ENCODE results near the gene TUFT1. TPM values are rescaled to one million over a fixed set of nuclear protein-coding genes. Genes with fewer than 3 reads are reported as not detected.
A peak's percentile ranks its signal among the peaks of the same experiment; 100 is the strongest.

TUFT1 gene
- total RNA-seq, 1 donor from 2014 or later: 33.5 TPM

DNA sequence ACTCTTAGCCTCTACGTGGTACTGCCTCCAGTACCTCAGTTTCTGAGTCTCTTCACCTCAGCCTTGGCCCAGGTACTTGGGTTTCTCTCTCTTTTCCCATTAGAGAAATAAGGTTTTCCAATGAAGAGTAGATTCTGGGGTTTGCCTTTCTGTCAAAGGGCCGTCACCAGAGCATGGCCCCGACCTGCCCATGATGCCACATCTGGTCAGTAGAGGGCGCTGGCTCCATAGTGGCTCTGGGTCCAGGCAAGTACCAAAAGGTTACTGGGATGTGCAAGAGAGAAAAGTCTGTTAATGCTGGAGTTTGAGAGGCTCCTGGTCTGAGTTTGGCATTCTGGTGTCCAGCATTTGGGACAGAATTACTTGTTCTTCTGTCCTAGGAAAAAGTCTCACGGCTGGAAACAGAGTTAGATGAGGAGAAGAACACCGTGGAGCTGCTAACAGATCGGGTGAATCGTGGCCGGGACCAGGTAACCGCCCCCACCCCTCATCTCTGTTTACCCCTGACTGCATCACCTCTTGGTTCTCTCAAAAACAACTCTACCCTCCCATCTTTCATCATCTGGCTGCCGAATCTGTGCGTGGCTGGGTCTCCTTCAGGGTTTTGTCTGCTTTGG, 5.3 kb upstream of the TUFT1 start:
- TF ChIP-seq, protein P1, sequence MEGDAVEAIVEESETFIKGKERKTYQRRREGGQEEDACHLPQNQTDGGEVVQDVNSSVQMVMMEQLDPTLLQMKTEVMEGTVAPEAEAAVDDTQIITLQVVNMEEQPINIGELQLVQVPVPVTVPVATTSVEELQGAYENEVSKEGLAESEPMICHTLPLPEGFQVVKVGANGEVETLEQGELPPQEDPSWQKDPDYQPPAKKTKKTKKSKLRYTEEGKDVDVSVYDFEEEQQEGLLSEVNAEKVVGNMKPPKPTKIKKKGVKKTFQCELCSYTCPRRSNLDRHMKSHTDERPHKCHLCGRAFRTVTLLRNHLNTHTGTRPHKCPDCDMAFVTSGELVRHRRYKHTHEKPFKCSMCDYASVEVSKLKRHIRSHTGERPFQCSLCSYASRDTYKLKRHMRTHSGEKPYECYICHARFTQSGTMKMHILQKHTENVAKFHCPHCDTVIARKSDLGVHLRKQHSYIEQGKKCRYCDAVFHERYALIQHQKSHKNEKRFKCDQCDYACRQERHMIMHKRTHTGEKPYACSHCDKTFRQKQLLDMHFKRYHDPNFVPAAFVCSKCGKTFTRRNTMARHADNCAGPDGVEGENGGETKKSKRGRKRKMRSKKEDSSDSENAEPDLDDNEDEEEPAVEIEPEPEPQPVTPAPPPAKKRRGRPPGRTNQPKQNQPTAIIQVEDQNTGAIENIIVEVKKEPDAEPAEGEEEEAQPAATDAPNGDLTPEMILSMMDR (conservative IDR thresholded peaks at IDR 0.05; ENCODE audit: low read depth, low read length): peak; percentile 98
- DNase-seq (ENCODE audit: low read depth): no peak
- no peak overlapping the region for H3K4me3 ChIP-seq (ENCODE audit: low read depth, low read length)

DNA sequence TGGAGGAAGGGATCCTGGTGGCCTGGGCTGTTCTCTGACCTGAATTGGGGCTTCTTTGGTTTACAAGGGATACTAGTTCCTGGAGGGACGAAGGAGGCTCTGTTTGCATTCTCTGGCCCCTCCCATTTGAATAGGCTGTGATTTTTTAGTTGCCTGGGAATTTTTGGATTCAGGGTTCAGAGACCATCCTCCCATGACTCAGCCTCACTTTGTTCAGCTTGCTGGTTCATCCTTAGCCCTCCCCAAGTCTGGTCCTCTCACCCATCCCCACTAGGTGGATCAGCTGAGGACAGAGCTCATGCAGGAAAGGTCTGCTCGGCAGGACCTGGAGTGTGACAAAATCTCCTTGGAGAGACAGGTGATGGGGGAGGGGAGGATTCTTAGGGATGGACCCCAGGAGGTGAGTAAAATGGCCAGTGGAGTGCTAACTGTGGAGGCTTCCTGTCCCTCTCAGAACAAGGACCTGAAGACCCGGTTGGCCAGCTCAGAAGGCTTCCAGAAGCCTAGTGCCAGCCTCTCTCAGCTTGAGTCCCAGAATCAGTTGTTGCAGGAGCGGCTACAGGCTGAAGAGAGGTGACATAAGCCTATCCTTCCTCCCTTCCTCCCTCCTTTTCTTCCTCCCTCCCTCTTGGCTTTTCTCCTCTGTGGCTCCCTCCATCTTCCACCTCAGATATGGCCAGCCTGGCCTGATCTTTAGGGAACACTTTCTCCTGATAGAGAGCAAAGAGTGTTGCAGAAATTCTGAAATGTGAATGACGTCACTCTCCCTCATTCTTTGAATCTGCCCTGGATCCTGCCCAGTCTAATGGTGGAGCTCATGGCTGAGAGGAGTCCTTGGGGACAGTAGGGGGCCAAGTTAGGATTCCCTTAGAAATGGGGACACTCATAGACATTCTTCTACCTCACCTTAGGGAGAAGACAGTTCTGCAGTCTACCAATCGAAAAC, 4.5 kb upstream of the TUFT1 start:
- TF ChIP-seq, protein P1 (conservative IDR thresholded peaks at IDR 0.05; ENCODE audit: low read depth, low read length): no peak
- no peak overlapping the region for H3K4me3 ChIP-seq (ENCODE audit: low read depth, low read length)
- no peak for DNase-seq (ENCODE audit: low read depth)

DNA sequence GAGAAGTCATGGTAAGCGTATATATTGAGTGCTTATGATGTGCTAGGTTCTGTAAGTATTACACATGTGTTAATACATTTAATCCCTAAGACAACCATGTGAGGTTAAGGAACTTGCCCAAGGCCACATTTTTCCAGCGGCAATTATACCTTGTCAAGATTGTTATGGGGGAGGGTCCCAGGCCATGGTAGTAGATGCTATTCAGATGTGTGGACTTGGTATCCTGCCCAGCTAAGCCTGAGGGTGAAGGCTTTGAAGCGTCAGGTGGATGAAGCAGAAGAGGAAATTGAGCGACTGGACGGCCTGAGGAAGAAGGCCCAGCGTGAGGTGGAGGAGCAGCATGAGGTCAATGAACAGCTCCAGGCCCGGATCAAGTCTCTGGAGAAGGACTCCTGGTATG, 3.6 kb upstream of the TUFT1 start:
- TF ChIP-seq, protein P1 (conservative IDR thresholded peaks at IDR 0.05; ENCODE audit: low read depth, low read length): no peak
- H3K4me3 ChIP-seq (ENCODE audit: low read depth, low read length): no peak overlapping the region
- DNase-seq (ENCODE audit: low read depth): no peak

DNA sequence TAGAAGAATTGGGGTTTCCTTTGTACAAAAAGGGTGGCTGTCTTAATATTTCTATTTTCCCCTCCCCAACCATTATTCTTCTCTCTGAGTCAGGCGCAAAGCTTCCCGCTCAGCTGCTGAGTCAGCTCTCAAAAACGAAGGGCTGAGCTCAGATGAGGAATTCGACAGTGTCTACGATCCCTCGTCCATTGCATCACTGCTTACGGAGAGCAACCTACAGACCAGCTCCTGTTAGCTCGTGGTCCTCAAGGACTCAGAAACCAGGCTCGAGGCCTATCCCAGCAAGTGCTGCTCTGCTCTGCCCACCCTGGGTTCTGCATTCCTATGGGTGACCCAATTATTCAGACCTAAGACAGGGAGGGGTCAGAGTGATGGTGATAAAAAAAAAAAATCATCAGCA, 3.0 kb upstream of the TUFT1 start:
- TF ChIP-seq, protein P1 (conservative IDR thresholded peaks at IDR 0.05; ENCODE audit: low read depth, low read length): no peak
- peak; percentile 85 for DNase-seq (ENCODE audit: low read depth)
- no peak overlapping the region for H3K4me3 ChIP-seq (ENCODE audit: low read depth, low read length)

DNA sequence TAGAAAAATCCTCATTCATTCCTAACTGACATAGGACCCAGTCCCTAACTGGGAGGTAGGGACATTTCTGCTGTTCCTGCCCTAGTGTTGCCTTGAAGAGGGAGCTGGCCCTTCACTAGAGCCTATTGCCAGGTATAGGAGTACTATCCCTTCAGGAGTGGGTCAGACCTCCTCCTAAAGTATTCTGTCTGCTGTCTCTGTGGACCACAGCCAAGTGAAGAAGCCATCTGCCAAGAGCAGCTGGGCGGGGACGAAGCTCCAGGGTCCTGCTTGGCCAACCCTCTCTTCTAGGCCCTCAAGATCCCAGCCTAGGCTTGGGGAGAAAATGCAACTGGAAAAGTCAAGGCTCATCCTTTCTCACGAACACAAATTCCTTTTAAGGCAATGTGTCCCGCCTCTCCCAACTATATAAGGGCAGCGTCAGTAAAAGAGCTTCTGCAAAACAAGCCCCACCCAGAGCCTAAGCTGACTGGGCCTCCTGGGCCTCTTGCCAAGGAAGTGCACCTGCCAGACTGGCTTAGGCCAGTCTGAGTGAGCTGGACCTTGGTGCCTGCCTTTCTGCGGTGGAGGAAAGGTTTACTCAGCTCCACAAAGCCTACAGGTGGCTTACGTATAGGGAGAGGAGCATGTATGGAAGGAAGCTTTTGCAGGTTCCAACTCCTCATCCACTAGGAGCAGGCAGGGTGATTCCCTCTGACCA, 638 bp upstream of the TUFT1 start:
- TF ChIP-seq, protein P1 (conservative IDR thresholded peaks at IDR 0.05; ENCODE audit: low read depth, low read length): peak; percentile 15
- peak; percentile 96 for DNase-seq (ENCODE audit: low read depth)
- peak overlapping the region; percentile 83 for H3K4me3 ChIP-seq (ENCODE audit: low read depth, low read length)

DNA sequence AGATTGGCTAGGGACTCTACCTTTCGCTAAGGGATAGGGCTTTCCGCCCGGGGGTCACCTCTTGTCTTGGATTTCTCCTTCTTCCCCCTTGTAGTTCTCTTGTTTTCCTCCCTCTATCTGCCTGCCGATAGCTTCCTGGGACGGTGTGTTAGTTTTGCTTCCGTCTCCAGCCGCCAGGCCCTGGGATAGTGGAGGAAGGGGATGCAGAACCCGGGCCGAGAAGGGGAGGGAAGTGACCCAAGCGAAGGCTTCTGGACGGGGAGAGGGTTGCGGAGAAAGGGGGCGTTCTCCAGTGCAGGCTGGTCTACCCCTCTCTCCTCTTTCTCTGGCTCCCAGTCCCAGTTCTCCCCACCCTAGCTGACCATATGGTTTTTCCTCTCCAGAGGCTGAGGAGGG, 871 bp downstream of the TUFT1 start:
- TF ChIP-seq, protein P1 (conservative IDR thresholded peaks at IDR 0.05; ENCODE audit: low read depth, low read length): peak; percentile 11
- no peak for DNase-seq (ENCODE audit: low read depth)
- H3K4me3 ChIP-seq (ENCODE audit: low read depth, low read length): peak overlapping the region; percentile 83
